Liver (tissue), 3 donors: Measurements from ENCODE around the gene OR52I2.

ENCODE experiments used
- HNF4A ChIP-seq, 2 donors: conservative IDR thresholded peaks; 2 replicates each; pipeline ENCODE4 v1.6.1; 2016; ENCODE audit warnings: antibody characterized with exemption in 2 of 2, mild to moderate bottlenecking in 2 of 2
- RAD21 ChIP-seq, 2 donors: IDR thresholded peaks; 2 replicates each; pipeline ENCODE4 v1.6.1; 2016; ENCODE audit warnings: antibody characterized with exemption in 2 of 2, mild to moderate bottlenecking in 2 of 2
- TAF1 ChIP-seq: conservative IDR thresholded peaks from 2 replicates; pipeline ENCODE4 v1.6.1; 2016; ENCODE audit warnings: antibody characterized with exemption, mild to moderate bottlenecking
- TF ChIP-seq, protein P1 (sequence below): fragments of 150-350 bp; IDR thresholded peaks from 2 replicates; pipeline ENCODE4 v1.5.1; 2017; ENCODE audit warnings: improper control_type of control experiment, low read depth, low read length; ENCODE audit not compliant: missing input control
- TF ChIP-seq, protein P2 (sequence below): IDR thresholded peaks from 2 replicates; pipeline ENCODE4 v1.6.1; 2016; ENCODE audit warnings: antibody characterized with exemption
- TF ChIP-seq, protein P3 (sequence below): IDR thresholded peaks from 2 replicates; pipeline ENCODE4 v1.6.1; 2016; ENCODE audit warnings: antibody characterized with exemption
- donor health status: healthy.
- donor health status: healthy.

DNA sequence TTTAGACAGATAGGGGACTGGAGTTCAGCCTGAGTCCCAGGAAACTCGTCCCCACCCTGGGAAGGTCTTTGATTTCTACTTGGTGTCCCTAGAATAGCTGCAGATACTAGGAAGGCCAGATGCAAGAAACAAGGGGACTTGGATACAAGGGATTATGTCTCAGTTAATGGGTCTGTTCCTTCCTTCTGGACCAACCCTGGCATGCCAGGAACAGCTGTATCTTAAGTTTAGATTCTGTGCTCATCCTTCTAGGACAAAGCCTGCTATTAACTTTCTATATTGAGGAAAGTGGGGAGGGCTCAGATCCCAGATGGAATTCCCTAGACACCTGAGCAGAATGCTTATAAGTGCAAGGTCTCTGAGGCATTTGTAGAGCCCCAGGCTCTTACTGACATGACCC, 40.5 kb upstream of the OR52I2 start:
- no peak for TF ChIP-seq RAD21 (IDR thresholded peaks at IDR 0.05)
- TF ChIP-seq, protein P1, sequence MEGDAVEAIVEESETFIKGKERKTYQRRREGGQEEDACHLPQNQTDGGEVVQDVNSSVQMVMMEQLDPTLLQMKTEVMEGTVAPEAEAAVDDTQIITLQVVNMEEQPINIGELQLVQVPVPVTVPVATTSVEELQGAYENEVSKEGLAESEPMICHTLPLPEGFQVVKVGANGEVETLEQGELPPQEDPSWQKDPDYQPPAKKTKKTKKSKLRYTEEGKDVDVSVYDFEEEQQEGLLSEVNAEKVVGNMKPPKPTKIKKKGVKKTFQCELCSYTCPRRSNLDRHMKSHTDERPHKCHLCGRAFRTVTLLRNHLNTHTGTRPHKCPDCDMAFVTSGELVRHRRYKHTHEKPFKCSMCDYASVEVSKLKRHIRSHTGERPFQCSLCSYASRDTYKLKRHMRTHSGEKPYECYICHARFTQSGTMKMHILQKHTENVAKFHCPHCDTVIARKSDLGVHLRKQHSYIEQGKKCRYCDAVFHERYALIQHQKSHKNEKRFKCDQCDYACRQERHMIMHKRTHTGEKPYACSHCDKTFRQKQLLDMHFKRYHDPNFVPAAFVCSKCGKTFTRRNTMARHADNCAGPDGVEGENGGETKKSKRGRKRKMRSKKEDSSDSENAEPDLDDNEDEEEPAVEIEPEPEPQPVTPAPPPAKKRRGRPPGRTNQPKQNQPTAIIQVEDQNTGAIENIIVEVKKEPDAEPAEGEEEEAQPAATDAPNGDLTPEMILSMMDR = no peak
- TF ChIP-seq HNF4A (conservative IDR thresholded peaks at IDR 0.05) = no peak
- TF ChIP-seq, protein P2, sequence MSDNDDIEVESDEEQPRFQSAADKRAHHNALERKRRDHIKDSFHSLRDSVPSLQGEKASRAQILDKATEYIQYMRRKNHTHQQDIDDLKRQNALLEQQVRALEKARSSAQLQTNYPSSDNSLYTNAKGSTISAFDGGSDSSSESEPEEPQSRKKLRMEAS = no peak
- no peak for TF ChIP-seq TAF1
- TF ChIP-seq, protein P3, sequence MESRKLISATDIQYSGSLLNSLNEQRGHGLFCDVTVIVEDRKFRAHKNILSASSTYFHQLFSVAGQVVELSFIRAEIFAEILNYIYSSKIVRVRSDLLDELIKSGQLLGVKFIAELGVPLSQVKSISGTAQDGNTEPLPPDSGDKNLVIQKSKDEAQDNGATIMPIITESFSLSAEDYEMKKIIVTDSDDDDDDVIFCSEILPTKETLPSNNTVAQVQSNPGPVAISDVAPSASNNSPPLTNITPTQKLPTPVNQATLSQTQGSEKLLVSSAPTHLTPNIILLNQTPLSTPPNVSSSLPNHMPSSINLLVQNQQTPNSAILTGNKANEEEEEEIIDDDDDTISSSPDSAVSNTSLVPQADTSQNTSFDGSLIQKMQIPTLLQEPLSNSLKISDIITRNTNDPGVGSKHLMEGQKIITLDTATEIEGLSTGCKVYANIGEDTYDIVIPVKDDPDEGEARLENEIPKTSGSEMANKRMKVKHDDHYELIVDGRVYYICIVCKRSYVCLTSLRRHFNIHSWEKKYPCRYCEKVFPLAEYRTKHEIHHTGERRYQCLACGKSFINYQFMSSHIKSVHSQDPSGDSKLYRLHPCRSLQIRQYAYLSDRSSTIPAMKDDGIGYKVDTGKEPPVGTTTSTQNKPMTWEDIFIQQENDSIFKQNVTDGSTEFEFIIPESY = no peak
